A549 (cell line): ENCODE results near the gene TSFM. TPM values are rescaled to one million over a fixed set of nuclear protein-coding genes. Genes with fewer than 3 reads are reported as not detected.

Experiments
- ATAC-seq, 2 experiments: fragments of 200-7000 bp in 1 of 2; fragments of >200 bp in 1 of 2; cut with Nextera tagmentation in 1 of 2; cut with Tn5 transposase in 1 of 2; 3 replicates each; pipeline versions ENCODE4 v1.8.0 to v1.9.1; 2018 to 2020; ENCODE audit warnings: mild to moderate bottlenecking in 1 of 2, moderate library complexity in 1 of 2
- CTCF ChIA-PET: fragments of 300-600 bp; sonication (Branson Sonifier 250); formaldehyde crosslinking; extraction: SDS; loops from one replicate; lab custom pipeline; 2021; ENCODE audit warnings: antibody characterized with exemption, inconsistent platforms; lab: Yijun Ruan, JAX
- POLR2A ChIA-PET: fragments of 350-600 bp; formaldehyde crosslinking; extraction: SDS; loops from one replicate; lab custom pipeline; 2021; ENCODE audit warnings: antibody characterized with exemption, inconsistent platforms; lab: Yijun Ruan, JAX
- DNase-seq, 2 experiments: peaks; one replicate each; pipeline versions ENCODE4 v3.0.0 to v3.0.0-alpha.2; 2011 to 2016; ENCODE audit warnings: low read depth in 1 of 2, low spot score in 1 of 2
- FAIRE-seq: peaks from 2 replicates; lab custom pipeline; 2011; peaks lifted over from hg19 to GRCh38; lab: Jason Lieb, UNC
- H3K27ac ChIP-seq, 2 experiments: fragments of >200 bp; sonication (Bioruptor Twin); formaldehyde crosslinking; 3 replicates each; pipeline ENCODE4 v1.5.1; 2016 to 2017
- H3K4me1 ChIP-seq: fragments of >200 bp; sonication (Bioruptor Twin); formaldehyde crosslinking; 3 replicates; pipeline ENCODE4 v1.6.1; 2016
- H3K4me2 ChIP-seq: fragments of >200 bp; sonication (Bioruptor Twin); formaldehyde crosslinking; 3 replicates; pipeline ENCODE4 v1.6.1; 2016
- H3K4me3 ChIP-seq: fragments of >200 bp; sonication (Bioruptor Twin); formaldehyde crosslinking; 3 replicates; pipeline ENCODE4 v1.5.1; 2016
- H3K9me3 ChIP-seq: fragments of >200 bp; sonication (Bioruptor Twin); formaldehyde crosslinking; 3 replicates; pipeline ENCODE4 v1.6.1; 2016
- BCL3 ChIP-seq: fragments of >200 bp; sonication (Bioruptor Twin); formaldehyde crosslinking; IDR thresholded peaks from 3 replicates; pipeline ENCODE4 v1.6.1; 2016
- CBX2 ChIP-seq: fragments of 200-600 bp; sonication (generic); IDR thresholded peaks from 2 replicates; pipeline ENCODE4 v1.6.1; 2016; ENCODE audit warnings: low read depth, mild to moderate bottlenecking, borderline replicate concordance
- CBX8 ChIP-seq: fragments of 200-600 bp; sonication (generic); IDR thresholded peaks from 2 replicates; pipeline ENCODE4 v1.6.1; 2016
- FOSL2 ChIP-seq, 2 experiments: fragments of 450-650 bp in 1 of 2; fragments of >200 bp in 1 of 2; sonication (Bioruptor Twin) in 1 of 2; formaldehyde crosslinking; IDR thresholded peaks; 2 replicates each; pipeline versions ENCODE4 v1.5.0 to v1.6.1; 2016 to 2020; ENCODE audit warnings: mild to moderate bottlenecking in 1 of 2, moderate library complexity in 1 of 2
- GATA3 ChIP-seq: IDR thresholded peaks from 2 replicates; pipeline ENCODE4 v1.6.1; 2012; ENCODE audit warnings: borderline replicate concordance
- HES2 ChIP-seq: fragments of >200 bp; sonication (Bioruptor Twin); formaldehyde crosslinking; IDR thresholded peaks from 2 replicates; pipeline ENCODE4 v1.6.1; 2016
- HOXB13 ChIP-seq: fragments of 250-450 bp; sonication (Bioruptor Pico); IDR thresholded peaks from 2 replicates; pipeline ENCODE4 v1.5.0; 2020; ENCODE audit warnings: low read depth, mild to moderate bottlenecking, moderate library complexity
- HOXB5 ChIP-seq: fragments of 250-450 bp; sonication (Bioruptor Pico); IDR thresholded peaks from 2 replicates; pipeline ENCODE4 v1.5.0; 2020; ENCODE audit warnings: mild to moderate bottlenecking, moderate library complexity
- KDM1A ChIP-seq: fragments of 200-600 bp; sonication (generic); IDR thresholded peaks from 2 replicates; pipeline ENCODE4 v1.6.1; 2016; ENCODE audit warnings: low read depth, mild to moderate bottlenecking
- MAFK ChIP-seq: fragments of 450-650 bp; IDR thresholded peaks from 2 replicates; pipeline ENCODE4 v1.6.1; 2014; ENCODE audit not compliant: partially characterized antibody
- MYC ChIP-seq: IDR thresholded peaks from 2 replicates; pipeline ENCODE4 v1.6.1; 2012; ENCODE audit warnings: mild to moderate bottlenecking, inconsistent platforms, low read length, improper control_type of control experiment, borderline replicate concordance
- NPAS2 ChIP-seq: fragments of 250-450 bp; sonication (Bioruptor Pico); IDR thresholded peaks from 2 replicates; pipeline ENCODE4 v1.8.0; 2022; ENCODE audit warnings: mild to moderate bottlenecking, moderate library complexity, borderline replicate concordance
- RAD21 ChIP-seq, 2 experiments: fragments of >200 bp in 1 of 2; sonication (Bioruptor Twin) in 1 of 2; formaldehyde crosslinking in 1 of 2; IDR thresholded peaks in 1 of 2; conservative IDR thresholded peaks in 1 of 2; 2 replicates in 1 of 2; 3 replicates in 1 of 2; pipeline ENCODE4 v1.6.1; 2012 to 2018; ENCODE audit warnings: inconsistent platforms in 1 of 2
- RCOR1 ChIP-seq: fragments of 150-350 bp; IDR thresholded peaks from 2 replicates; pipeline ENCODE4 v1.6.1; 2014; ENCODE audit warnings: antibody characterized with exemption, low read length, low read depth
- RNF2 ChIP-seq: fragments of 200-600 bp; sonication (generic); IDR thresholded peaks from 2 replicates; pipeline ENCODE4 v1.6.1; 2016; ENCODE audit warnings: low read depth, mild to moderate bottlenecking, antibody characterized with exemption, moderate library complexity, borderline replicate concordance
- SREBF2 ChIP-seq: fragments of 450-650 bp; IDR thresholded peaks from 2 replicates; pipeline ENCODE4 v1.6.1; 2014; ENCODE audit warnings: mild to moderate bottlenecking, moderate library complexity
- TP53 ChIP-seq: fragments of 250-450 bp; sonication (Bioruptor Pico); IDR thresholded peaks from 2 replicates; pipeline ENCODE4 v1.5.0; 2021; ENCODE audit warnings: mild to moderate bottlenecking, moderate library complexity
- ZNF302 ChIP-seq: fragments of 250-450 bp; sonication (Bioruptor Pico); IDR thresholded peaks from 2 replicates; pipeline ENCODE4 v1.9.0; 2021; ENCODE audit warnings: inconsistent platforms, mild to moderate bottlenecking, moderate library complexity
- WGBS: methylation state at CpG from one replicate; pipeline ENCODE4 v1.1.6; 2017; ENCODE audit errors: missing lambda C conversion rate; 5-methylcytosine and 5-hydroxymethylcytosine counted together
- polyA plus RNA-seq, 4 experiments: library from polyadenylated mRNA; depleted of rRNA in 3 of 4; stranded (reverse); fragments of >200 nt; fragmentation: RNase III in 1 of 4; extraction: RNeasy Plus Mini Kit Qiagen cat#74134 plus additional on column Dnase treatment in 1 of 4; gene quantifications; 2 replicates in 3 of 4; 3 replicates in 1 of 4; pipeline ENCODE4 v1.2.3, GENCODE V29; 2011 to 2017

TSFM gene
- polyA plus RNA-seq, 2 of the 4 experiments (the other 2 are of a cell fraction), result 31.7 to 60.2 TPM

- H3K27ac ChIP-seq, result no peak overlapping the region
- ATAC-seq (no peak), FAIRE-seq (no peak), DNase-seq (no peak)
- H3K4me2 ChIP-seq, result peak overlapping the region; percentile 74
- CTCF ChIA-PET, result interaction anchor here (0.9 to 8.1 kb wide), 7 partner anchors 9 to 119 kb away, joined by 3 to 60 read pairs (median 16); no protein-coding TSS in a partner anchor
- no peak for TF ChIP-seq RAD21 (conservative IDR thresholded peaks at IDR 0.05 in 1 of 2, IDR thresholded peaks at IDR 0.05 in 1 of 2)
- TF ChIP-seq TP53, result no peak
- no peak for TF ChIP-seq NPAS2 (CRISPR knock-in tag)
- TF ChIP-seq SREBF2, result no peak
- no peak for TF ChIP-seq CBX2
- TF ChIP-seq KDM1A, result no peak
- POLR2A ChIA-PET, result interaction anchor here (0.8 kb wide), 1 partner anchor 81 kb away, joined by 3 read pairs; no protein-coding TSS in a partner anchor
- peak overlapping the region; percentile 83 for H3K4me3 ChIP-seq
- H3K4me1 ChIP-seq, result peaks cover 8% of the 10 kb centered on the region
- H3K9me3 ChIP-seq, result no peaks in the 10 kb centered on the region
- WGBS, result 84% methylated on average over 11 of the region's 11 CpGs
Observed at GRCh38 chr12:57783861-57784260, 1.3 kb downstream of the TSFM start.

GRCh38 chr12:57793920-57794319 is 11.3 kb downstream of the TSFM start:
- FAIRE-seq (peak; percentile 36), DNase-seq (no peak), ATAC-seq (peak; percentile 56 to 63; a peak in 4 of 6 replicates)
- H3K9me3 ChIP-seq, result no peaks in the 10 kb centered on the region
- peaks cover 11% of the 10 kb centered on the region; the same call in 2 of the 3 replicates for H3K4me1 ChIP-seq
- TF ChIP-seq MYC, result no peak
- no peak for TF ChIP-seq GATA3
- no peak for TF ChIP-seq RNF2
- no peak for TF ChIP-seq FOSL2 (IDR thresholded peaks at IDR 0.05)
- TF ChIP-seq FOSL2 (CRISPR knock-in tag; IDR thresholded peaks at IDR 0.05), result peak; percentile 20; the same call in 1 of the 2 replicates
- ChIA-PET POLR2A (interaction anchor here (0.7 to 0.9 kb wide), 3 partner anchors 9 to 53 kb away, joined by 3 to 4 read pairs (median 4); partner anchors contain the start of gene CTDSP2), CTCF (interaction anchor here (1.0 to 4.0 kb wide), 9 partner anchors 9 to 112 kb away, joined by 3 to 31 read pairs (median 4); partner anchors contain the start of genes AVIL and TSFM)
- no peak overlapping the region for H3K27ac ChIP-seq
- no peak overlapping the region for H3K4me3 ChIP-seq
- 4% methylated on average over 1 of the region's 1 CpG for WGBS
- H3K4me2 ChIP-seq, result peak overlapping the region; percentile 13

- Histone ChIP-seq H3K4me1 (peaks cover 11% of the 10 kb centered on the region; the same call in 2 of the 3 replicates), H3K27ac (no peak overlapping the region), H3K4me3 (no peak overlapping the region), H3K9me3 (no peaks in the 10 kb centered on the region), H3K4me2 (no peak overlapping the region)
- CTCF ChIA-PET, result interaction anchor here (0.6 to 4.0 kb wide), 4 partner anchors 12 to 109 kb away, joined by 3 to 26 read pairs (median 3); partner anchors contain the start of genes AVIL and TSFM
- 86% methylated on average over 6 of the region's 6 CpGs for WGBS
- POLR2A ChIA-PET, result no interaction called here
- TF ChIP-seq GATA3 (no peak), BCL3 (no peak), FOSL2 (IDR thresholded peaks at IDR 0.05) (no peak), FOSL2 (CRISPR knock-in tag; IDR thresholded peaks at IDR 0.05) (no peak), HOXB5 (no peak), MAFK (no peak), ZNF302 (no peak), CBX8 (no peak), HOXB13 (CRISPR knock-in tag) (no peak)
- no peak for FAIRE-seq
- no peak for ATAC-seq
- no peak for DNase-seq
Observed at GRCh38 chr12:57795354-57795753, 12.8 kb downstream of the TSFM start.

GRCh38 chr12:57796996-57797395 is 14.4 kb downstream of the TSFM start:
- FAIRE-seq, result no peak
- no peak for TF ChIP-seq CBX8
- no peak for TF ChIP-seq KDM1A
- no peak for TF ChIP-seq RNF2
- no peak for TF ChIP-seq HOXB5
- TF ChIP-seq RCOR1, result no peak
- TF ChIP-seq HES2, result no peak
- DNase-seq, result no peak
- 96% methylated on average over 1 of the region's 1 CpG for WGBS
- H3K27ac ChIP-seq, result no peak overlapping the region
- no peak overlapping the region for H3K4me2 ChIP-seq
- ATAC-seq, result no peak
- POLR2A ChIA-PET, result no interaction called here
- H3K4me1 ChIP-seq, result peaks cover 11% of the 10 kb centered on the region; the same call in 2 of the 3 replicates
- no peak overlapping the region for H3K4me3 ChIP-seq
- CTCF ChIA-PET, result interaction anchor here (1.0 to 1.6 kb wide), 2 partner anchors 14 to 35 kb away, joined by 3 to 6 read pairs; partner anchors contain the start of gene TSFM
- H3K9me3 ChIP-seq, result no peaks in the 10 kb centered on the region
